Hepatocyte (in vitro differentiated cells): Measurements from ENCODE around the gene UPK2. TPM values are rescaled to one million over a fixed set of nuclear protein-coding genes. Genes with fewer than 3 reads are reported as not detected.

Experiments
- DNase-seq: peaks from one replicate; pipeline ENCODE4 v3.0.0-alpha.2; 2016; ENCODE audit warnings: low spot score
- H2AFZ ChIP-seq: fragments of 200-600 bp; sonication (generic); 2 replicates; pipeline ENCODE4 v1.6.0; 2016; ENCODE audit warnings: antibody characterized with exemption, mild to moderate bottlenecking
- H3K27ac ChIP-seq: fragments of 200-600 bp; sonication (generic); 2 replicates; pipeline ENCODE4 v1.5.1; 2016; ENCODE audit warnings: mild to moderate bottlenecking
- H3K27me3 ChIP-seq: fragments of 200-600 bp; sonication (generic); 2 replicates; pipeline ENCODE4 v1.6.1; 2016
- H3K36me3 ChIP-seq: fragments of 200-600 bp; sonication (generic); replicated peaks from 2 replicates; pipeline ENCODE4 v1.5.1; 2016; ENCODE audit warnings: low read depth; ENCODE audit not compliant: insufficient read depth
- H3K4me1 ChIP-seq: fragments of 200-600 bp; sonication (generic); 2 replicates; pipeline ENCODE4 v1.5.1; 2016; ENCODE audit warnings: mild to moderate bottlenecking, moderate library complexity; ENCODE audit not compliant: insufficient read depth
- H3K4me2 ChIP-seq: fragments of 200-600 bp; sonication (generic); 2 replicates; pipeline ENCODE4 v1.6.0; 2016
- H3K4me3 ChIP-seq: fragments of 200-600 bp; sonication (generic); 2 replicates; pipeline ENCODE4 v1.5.1; 2016; ENCODE audit warnings: mild to moderate bottlenecking
- H3K79me2 ChIP-seq: fragments of 200-600 bp; sonication (generic); 2 replicates; pipeline ENCODE4 v1.6.0; 2017; ENCODE audit warnings: mild to moderate bottlenecking
- H3K9me2 ChIP-seq: fragments of 200-600 bp; sonication (generic); replicated peaks from 2 replicates; pipeline ENCODE4 v1.6.0; 2017; ENCODE audit warnings: mild to moderate bottlenecking; ENCODE audit not compliant: insufficient read depth
- H3K9me3 ChIP-seq: fragments of 200-600 bp; sonication (generic); 2 replicates; pipeline ENCODE4 v1.5.1; 2016; ENCODE audit warnings: low read depth, mild to moderate bottlenecking
- H4K20me1 ChIP-seq: fragments of 200-600 bp; sonication (generic); 2 replicates; pipeline ENCODE4 v1.6.0; 2016; ENCODE audit warnings: mild to moderate bottlenecking; ENCODE audit not compliant: insufficient read depth, poor library complexity, severe bottlenecking
- CTCF ChIP-seq: fragments of 200-600 bp; sonication (generic); IDR thresholded peaks from 2 replicates; pipeline ENCODE4 v1.5.1; 2016; ENCODE audit warnings: antibody characterized with exemption, mild to moderate bottlenecking; ENCODE audit not compliant: poor library complexity
- EZH2 ChIP-seq: fragments of 200-600 bp; sonication (generic); IDR thresholded peaks from 2 replicates; pipeline ENCODE4 v1.6.1; 2016; ENCODE audit warnings: antibody characterized with exemption, mild to moderate bottlenecking, borderline replicate concordance
- EZH2phosphoT487 ChIP-seq: fragments of 200-600 bp; sonication (generic); IDR thresholded peaks from one replicate; pipeline ENCODE4 v1.6.1; 2018; ENCODE audit warnings: antibody characterized with exemption, mild to moderate bottlenecking, low read depth, moderate library complexity; ENCODE audit not compliant: unreplicated experiment, severe bottlenecking
- WGBS: methylation state at CpG from one replicate; pipeline ENCODE4 v1.1.6; 2016; ENCODE audit warnings: low lambda C conversion rate; ENCODE audit errors: missing lambda C conversion rate; 5-methylcytosine and 5-hydroxymethylcytosine counted together
- polyA plus RNA-seq: library from polyadenylated mRNA; unstranded; fragments of >200 nt; fragmentation: Nextera tagmentation; extraction: Ambion mirVana; gene quantifications from 2 replicates; pipeline ENCODE4 v1.2.1, GENCODE V29; 2016
- total RNA-seq: library from RNA; depleted of rRNA; stranded (reverse); fragments of >200 nt; gene quantifications from 2 replicates; pipeline ENCODE4 v1.2.3, GENCODE V29; 2014

Gene UPK2
- total and polyA plus RNA-seq, 2 experiments from 2014 or later: 2.2 to 55.3 TPM

- no peaks in the 10 kb centered on the region for H3K9me2 ChIP-seq
- no peak overlapping the region for H2AFZ ChIP-seq
- 84% methylated on average over 11 of the region's 11 CpGs for WGBS
- no peak overlapping the region for H3K4me3 ChIP-seq
- peak; percentile 75 for DNase-seq
- H3K4me1 ChIP-seq: peaks cover 9% of the 10 kb centered on the region
- no peaks in the 10 kb centered on the region for H4K20me1 ChIP-seq
- H3K9me3 ChIP-seq: no peaks in the 10 kb centered on the region
- no peaks in the 10 kb centered on the region for H3K79me2 ChIP-seq
- H3K4me2 ChIP-seq: no peak overlapping the region
- TF ChIP-seq EZH2phosphoT487 (no peak), EZH2 (no peak), CTCF (no peak)
- H3K27ac ChIP-seq: no peak overlapping the region
- no peaks in the 10 kb centered on the region for H3K27me3 ChIP-seq
- H3K36me3 ChIP-seq: no peaks in the 10 kb centered on the region
These were observed 17.4 kb upstream of the UPK2 start for GRCh38 chr11:118938491-118939403.

- Histone ChIP-seq H3K9me2 (no peaks in the 10 kb centered on the region), H2AFZ (no peak overlapping the region), H3K4me3 (no peak overlapping the region), H3K27me3 (no peaks in the 10 kb centered on the region), H3K4me1 (peaks cover 7% of the 10 kb centered on the region), H3K79me2 (no peaks in the 10 kb centered on the region), H3K27ac (no peak overlapping the region), H4K20me1 (no peaks in the 10 kb centered on the region), H3K4me2 (no peak overlapping the region), H3K9me3 (no peaks in the 10 kb centered on the region), H3K36me3 (no peaks in the 10 kb centered on the region)
- DNase-seq: no peak
- 69% methylated on average over 8 of the region's 8 CpGs for WGBS
- TF ChIP-seq EZH2 (no peak), CTCF (no peak), EZH2phosphoT487 (no peak)
These were observed 16.6 kb upstream of the UPK2 start for GRCh38 chr11:118939404-118939915.

- no peaks in the 10 kb centered on the region for H3K79me2 ChIP-seq
- no peaks in the 10 kb centered on the region for H4K20me1 ChIP-seq
- no peak for TF ChIP-seq EZH2
- TF ChIP-seq CTCF: no peak
- TF ChIP-seq EZH2phosphoT487: no peak
- WGBS: 58% methylated on average over 9 of the region's 13 CpGs
- H3K4me2 ChIP-seq: no peak overlapping the region
- no peaks in the 10 kb centered on the region for H3K27me3 ChIP-seq
- H2AFZ ChIP-seq: no peak overlapping the region
- peaks cover 7% of the 10 kb centered on the region for H3K4me1 ChIP-seq
- H3K36me3 ChIP-seq: no peaks in the 10 kb centered on the region
- H3K9me2 ChIP-seq: no peaks in the 10 kb centered on the region
- DNase-seq: peak; percentile 53
- no peaks in the 10 kb centered on the region for H3K9me3 ChIP-seq
- no peak overlapping the region for H3K27ac ChIP-seq
- no peak overlapping the region for H3K4me3 ChIP-seq
These were observed 16.0 kb upstream of the UPK2 start for GRCh38 chr11:118939953-118940598.
